H54 (cell line): ENCODE data around the gene LRRN3.
A peak's percentile ranks its signal among the peaks of the same experiment; 100 is the strongest.
"Not testable (repeated sequence)": the region's sequence is repeated elsewhere in the genome, so short reads cannot be mapped to it uniquely, and the experiment has no call there.

Experiments
- DNase-seq: peaks from one replicate; pipeline ENCODE4 v3.0.0; 2011; ENCODE audit warnings: low spot score, mixed read lengths; ENCODE audit not compliant: insufficient read length
- FAIRE-seq: peaks from 3 replicates; lab custom pipeline; 2011; peaks lifted over from hg19 to GRCh38; lab: Jason Lieb, UNC
- POLR2A ChIP-seq: IDR thresholded peaks from 2 replicates; pipeline ENCODE4 v1.6.1; 2011; ENCODE audit warnings: low read depth, mild to moderate bottlenecking, low read length

LRRN3 gene

GRCh38 chr7:111067682-111068081 lies 23.2 kb upstream of the LRRN3 start:
- no peak for TF ChIP-seq POLR2A
- FAIRE-seq (no peak), DNase-seq (no peak)

GRCh38 chr7:111068618-111069017 lies 22.3 kb upstream of the LRRN3 start:
- TF ChIP-seq POLR2A, result no peak
- no peak for FAIRE-seq
- DNase-seq, result no peak

GRCh38 chr7:111071556-111071955 lies 19.4 kb upstream of the LRRN3 start:
- no peak for TF ChIP-seq POLR2A
- FAIRE-seq (no peak), DNase-seq (no peak)

DNA sequence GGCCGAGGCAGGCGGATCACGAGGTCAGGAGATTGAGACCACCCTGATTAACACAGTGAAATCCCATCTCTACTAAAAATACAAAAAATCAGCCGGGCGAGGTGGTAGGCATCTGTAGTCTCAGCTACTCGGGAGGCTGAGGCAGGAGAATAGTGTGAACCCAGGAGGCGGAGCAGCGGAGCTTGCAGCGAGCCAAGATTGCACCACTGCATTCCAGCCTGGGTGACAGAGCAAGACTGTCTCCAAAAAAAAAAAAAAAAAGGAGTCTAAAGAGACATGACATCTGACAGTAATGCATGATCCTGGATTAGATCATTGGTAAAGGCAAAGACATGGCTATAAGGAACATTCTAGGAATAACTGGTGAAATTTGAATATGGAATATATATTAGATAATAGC lies 18.3 kb upstream of the LRRN3 start:
- not testable (repeated sequence) for FAIRE-seq, DNase-seq

DNA sequence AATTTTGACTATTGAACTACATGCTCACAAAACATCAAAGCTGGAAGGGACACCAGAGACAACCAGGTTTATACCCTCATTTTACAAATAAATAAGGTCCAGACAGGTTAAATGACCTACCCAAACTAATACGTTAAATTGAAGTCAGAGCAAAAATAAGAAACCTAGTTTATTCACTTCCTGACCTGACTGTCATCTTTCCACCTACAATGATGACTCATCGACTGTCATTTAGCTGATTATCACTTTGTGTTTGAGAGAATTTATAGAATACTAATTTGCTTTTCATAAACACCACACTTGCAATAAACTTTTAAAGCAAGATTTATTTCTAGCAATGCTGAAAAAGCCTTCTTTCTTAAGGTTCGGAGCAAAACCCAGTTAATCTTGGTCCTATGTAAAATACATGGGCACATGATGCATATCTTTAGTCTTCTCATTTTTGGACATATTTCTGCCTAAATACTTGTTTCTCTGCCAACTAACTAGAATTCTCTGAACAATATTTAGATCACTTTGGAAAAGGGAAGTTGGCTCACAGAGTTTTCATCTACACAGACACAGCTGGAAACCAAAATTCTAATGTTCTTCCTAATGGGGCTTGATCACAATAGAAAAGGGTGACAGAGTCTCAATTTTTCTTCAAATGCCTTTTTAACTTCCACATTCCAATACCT lies 16.7 kb upstream of the LRRN3 start:
- DNase-seq (no peak), FAIRE-seq (no peak)
- no peak for TF ChIP-seq POLR2A

- DNase-seq (no peak), FAIRE-seq (no peak)
- no peak for TF ChIP-seq POLR2A
Measured at GRCh38 chr7:111074748-111075146, 16.2 kb upstream of the LRRN3 start.

- no peak for TF ChIP-seq POLR2A
- FAIRE-seq, result no peak
- no peak for DNase-seq
Measured at GRCh38 chr7:111075498-111075897, 15.4 kb upstream of the LRRN3 start.

DNA sequence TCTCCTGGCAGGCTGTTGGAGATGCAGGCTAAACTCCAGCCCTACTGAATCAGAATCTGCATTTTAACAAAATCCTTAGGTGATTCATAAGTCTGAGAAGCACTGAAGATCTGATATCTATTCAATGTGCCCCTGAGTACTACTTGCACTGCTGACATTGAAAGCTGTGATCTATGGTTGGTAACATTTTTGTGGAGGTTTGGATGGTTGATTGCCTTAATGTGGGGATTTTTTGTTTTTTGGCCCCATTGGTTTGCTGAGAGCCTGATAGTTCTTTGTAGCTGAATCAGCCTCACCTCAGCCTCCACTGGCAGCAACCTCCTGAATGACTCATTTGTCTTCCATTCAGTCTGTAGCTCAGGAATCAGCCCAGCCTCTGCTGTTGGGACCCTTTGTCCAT lies 14.7 kb upstream of the LRRN3 start:
- no peak for TF ChIP-seq POLR2A
- FAIRE-seq (peak; percentile 67), DNase-seq (no peak)

DNA sequence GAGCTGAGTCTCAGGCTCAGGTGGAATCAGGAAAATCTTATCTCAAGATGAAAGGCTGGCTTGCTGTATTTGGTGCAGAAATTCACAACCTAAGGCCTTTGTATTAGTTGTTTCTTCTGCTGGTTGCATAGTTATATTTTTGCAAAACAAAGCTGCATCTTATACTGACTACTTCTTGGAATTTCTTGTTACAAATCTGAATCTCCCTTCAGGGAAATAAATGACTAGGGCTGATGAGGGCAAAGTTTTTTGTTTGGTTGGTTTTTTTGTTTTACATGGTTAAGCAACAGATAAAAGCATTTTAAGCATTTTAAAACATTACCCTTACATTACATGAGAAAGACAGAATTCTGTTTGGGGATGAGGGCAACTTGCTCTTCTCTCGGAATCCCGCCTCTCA lies 13.9 kb upstream of the LRRN3 start:
- DNase-seq (no peak), FAIRE-seq (no peak)
- TF ChIP-seq POLR2A, result no peak

- no peak for FAIRE-seq
- no peak for DNase-seq
- TF ChIP-seq POLR2A, result no peak
Measured at GRCh38 chr7:111080495-111081105, 10.3 kb upstream of the LRRN3 start.

GRCh38 chr7:111081546-111082267 lies 9.2 kb upstream of the LRRN3 start:
- DNase-seq, result no peak
- TF ChIP-seq POLR2A, result no peak
- no peak for FAIRE-seq

GRCh38 chr7:111082351-111082750 lies 8.6 kb upstream of the LRRN3 start:
- FAIRE-seq, result no peak
- TF ChIP-seq POLR2A, result no peak
- DNase-seq, result no peak

- no peak for TF ChIP-seq POLR2A
- FAIRE-seq (no peak), DNase-seq (no peak)
Measured at GRCh38 chr7:111083413-111083812, 7.5 kb upstream of the LRRN3 start.

GRCh38 chr7:111085356-111085755 lies 5.6 kb upstream of the LRRN3 start:
- DNase-seq, result no peak
- no peak for TF ChIP-seq POLR2A
- no peak for FAIRE-seq

DNA sequence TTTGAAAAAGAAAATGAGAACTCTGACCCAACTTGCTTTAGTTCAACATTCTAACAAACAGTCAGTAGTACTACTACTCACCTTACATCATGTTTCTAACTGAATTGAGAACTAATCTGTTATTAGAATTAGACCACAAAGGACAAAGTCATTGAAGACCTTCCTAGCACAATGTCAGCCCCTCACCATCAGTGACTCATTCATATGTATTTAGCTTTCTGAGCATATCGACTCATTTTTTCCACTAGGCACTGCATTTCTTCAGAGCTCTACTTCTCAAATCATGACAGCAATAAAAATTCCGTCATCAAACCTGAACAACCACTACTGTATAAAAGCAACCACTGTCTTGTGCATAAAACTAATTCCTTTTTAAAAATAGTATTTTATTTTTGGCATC lies 4.4 kb upstream of the LRRN3 start:
- FAIRE-seq (no peak), DNase-seq (no peak)
- TF ChIP-seq POLR2A, result no peak

GRCh38 chr7:111088328-111088727 lies 2.6 kb upstream of the LRRN3 start:
- no peak for FAIRE-seq
- DNase-seq, result no peak
- TF ChIP-seq POLR2A, result no peak
